ENCODE results near the gene PTCSC3. TPM values are rescaled to one million over a fixed set of nuclear protein-coding genes. Genes with fewer than 3 reads are reported as not detected.

PTCSC3 gene
- total RNA-seq, 1 donor: not detected

- TF ChIP-seq CTCF (IDR thresholded peaks at IDR 0.05; ENCODE audit: insufficient read depth, low read depth, low read length): no peak
- H3K4me3 ChIP-seq (ENCODE audit: low read depth, low read length): no peak overlapping the region
- no peak for DNase-seq (ENCODE audit: low read depth)
Observed at GRCh38 chr14:36094963-36095362, 81.6 kb downstream of the PTCSC3 start.

DNA sequence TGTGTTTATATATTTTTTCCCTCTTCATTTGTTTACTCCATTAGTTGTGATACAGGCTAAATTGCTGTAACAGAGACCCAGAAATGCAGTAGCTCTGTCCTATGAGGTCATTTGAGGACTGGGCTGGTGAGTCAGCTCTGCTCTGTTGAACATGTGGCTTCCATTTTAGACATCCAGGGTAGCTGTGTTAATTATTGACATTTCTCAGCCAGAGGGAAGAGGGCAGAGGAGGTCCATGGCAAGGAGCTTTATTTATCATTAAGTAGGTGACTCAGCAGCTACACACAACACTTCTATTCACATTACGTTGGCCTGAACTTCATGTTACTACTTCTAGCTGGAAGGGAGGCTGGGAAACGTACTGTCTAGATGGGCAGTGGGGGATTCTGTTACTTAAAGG, 85.4 kb downstream of the PTCSC3 start:
- no peak for TF ChIP-seq CTCF (IDR thresholded peaks at IDR 0.05; ENCODE audit: insufficient read depth, low read depth, low read length)
- peak; percentile 70 for DNase-seq (ENCODE audit: low read depth)
- no peak overlapping the region for H3K4me3 ChIP-seq (ENCODE audit: low read depth, low read length)

DNA sequence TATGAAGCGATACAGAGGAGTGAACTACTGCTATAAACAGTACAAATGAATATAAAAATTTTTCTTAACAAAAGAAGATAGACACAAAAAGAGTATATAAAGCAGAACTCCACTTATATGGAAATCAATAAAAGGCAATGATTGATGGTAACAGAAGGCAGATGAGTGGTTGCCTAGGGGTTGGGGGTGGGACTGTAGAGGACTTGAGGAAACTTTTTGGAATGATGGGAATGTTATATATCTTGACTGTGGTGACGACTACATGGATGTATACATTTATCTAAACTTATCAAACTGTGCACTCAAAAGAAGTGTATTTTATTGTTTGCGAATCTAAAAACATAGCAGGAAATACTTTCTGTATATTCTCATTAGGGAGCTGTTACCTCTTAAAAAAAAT, 89.1 kb downstream of the PTCSC3 start:
- DNase-seq (ENCODE audit: low read depth): no peak
- no peak overlapping the region for H3K4me3 ChIP-seq (ENCODE audit: low read depth, low read length)
- no peak for TF ChIP-seq CTCF (IDR thresholded peaks at IDR 0.05; ENCODE audit: insufficient read depth, low read depth, low read length)

- DNase-seq (ENCODE audit: low read depth): no peak
- no peak overlapping the region for H3K4me3 ChIP-seq (ENCODE audit: low read depth, low read length)
- no peak for TF ChIP-seq CTCF (IDR thresholded peaks at IDR 0.05; ENCODE audit: insufficient read depth, low read depth, low read length)
Observed at GRCh38 chr14:36086629-36087395, 89.7 kb downstream of the PTCSC3 start.

- DNase-seq (ENCODE audit: low read depth): no peak
- H3K4me3 ChIP-seq (ENCODE audit: low read depth, low read length): no peak overlapping the region
- TF ChIP-seq CTCF (IDR thresholded peaks at IDR 0.05; ENCODE audit: insufficient read depth, low read depth, low read length): no peak
Observed at GRCh38 chr14:36085861-36086260, 90.7 kb downstream of the PTCSC3 start.

Other genes with a start within 250 kb of the PTCSC3 start
- gene MBIP, start 143.9 kb upstream of the PTCSC3 start, total RNA-seq: 13.9 and 18.1 TPM in 2 replicates

Data from fibroblast of villous mesenchyme (primary cell).